GM12878 (cell line): ENCODE measurements around the gene RIPOR3. TPM values are rescaled to one million over a fixed set of nuclear protein-coding genes. Genes with fewer than 3 reads are reported as not detected.

Experiments used
- BCL11A ChIP-seq: IDR thresholded peaks from 2 replicates; pipeline ENCODE4 v1.6.1; 2011; ENCODE audit warnings: low read depth, low read length
- CBX5 ChIP-seq: sonication (generic); IDR thresholded peaks from 2 replicates; pipeline ENCODE4 v1.6.1; 2016; ENCODE audit warnings: low read depth, moderate library complexity, mild to moderate bottlenecking, inconsistent platforms
- CHD4 ChIP-seq: fragments of 200-600 bp; sonication (generic); IDR thresholded peaks from 2 replicates; pipeline ENCODE4 v1.6.1; 2016; ENCODE audit warnings: mild to moderate bottlenecking
- DPF2 ChIP-seq: fragments of 450-650 bp; IDR thresholded peaks from 2 replicates; pipeline ENCODE4 v1.6.1; 2017; ENCODE audit warnings: mild to moderate bottlenecking
- GATAD2B ChIP-seq: fragments of 450-650 bp; conservative IDR thresholded peaks from 2 replicates; pipeline ENCODE4 v1.6.1; 2017; ENCODE audit warnings: low read depth, mild to moderate bottlenecking, moderate library complexity
- HDAC6 ChIP-seq: fragments of 200-600 bp; sonication (generic); IDR thresholded peaks from one replicate; pipeline ENCODE4 v1.8.0; 2017; ENCODE audit warnings: antibody characterized with exemption; ENCODE audit not compliant: unreplicated experiment
- HDGF ChIP-seq: fragments of 450-650 bp; IDR thresholded peaks from 2 replicates; pipeline ENCODE4 v1.6.1; 2016; ENCODE audit warnings: antibody characterized with exemption
- IRF4 ChIP-seq: IDR thresholded peaks from 2 replicates; pipeline ENCODE4 v1.6.1; 2011; ENCODE audit warnings: low read depth, low read length
- JUNB ChIP-seq: IDR thresholded peaks from 2 replicates; pipeline ENCODE4 v1.6.1; 2016; ENCODE audit warnings: antibody characterized with exemption, mild to moderate bottlenecking
- LARP7 ChIP-seq: fragments of 450-650 bp; IDR thresholded peaks from 2 replicates; pipeline ENCODE4 v1.6.1; 2017; ENCODE audit warnings: mild to moderate bottlenecking
- MXI1 ChIP-seq: fragments of 150-350 bp; IDR thresholded peaks from 2 replicates; pipeline ENCODE4 v1.6.1; 2011; ENCODE audit warnings: low read depth, mild to moderate bottlenecking, inconsistent platforms, low read length, improper control_type of control experiment
- MYC ChIP-seq: IDR thresholded peaks from 2 replicates; pipeline ENCODE4 v1.6.1; 2011; ENCODE audit warnings: mild to moderate bottlenecking, low read length, moderate library complexity, inconsistent platforms; ENCODE audit not compliant: insufficient read depth, insufficient replicate concordance, insufficient read length, severe bottlenecking
- POLR2A ChIP-seq: IDR thresholded peaks from 2 replicates; pipeline ENCODE4 v1.6.1; 2011; ENCODE audit warnings: low read depth, mild to moderate bottlenecking, low read length
- RBBP5 ChIP-seq: fragments of 200-600 bp; sonication (generic); conservative IDR thresholded peaks from 2 replicates; pipeline ENCODE4 v1.6.1; 2016
- SIN3A ChIP-seq: IDR thresholded peaks from 2 replicates; pipeline ENCODE4 v1.6.1; 2012; ENCODE audit warnings: low read depth, low read length, improper control_type of control experiment
- TBL1XR1 ChIP-seq: IDR thresholded peaks from 2 replicates; pipeline ENCODE4 v1.6.1; 2012; ENCODE audit warnings: low read depth, low read length, improper control_type of control experiment
- TCF7 ChIP-seq: IDR thresholded peaks from 2 replicates; pipeline ENCODE4 v1.6.1; 2014; ENCODE audit warnings: antibody characterized with exemption, borderline replicate concordance
- ZNF274 ChIP-seq: IDR thresholded peaks from one replicate; pipeline ENCODE4 v1.8.0; 2011; ENCODE audit not compliant: insufficient read length, insufficient read depth
- polyA plus RNA-seq, 11 experiments: library from polyadenylated mRNA; depleted of rRNA in 4 of 11; unstranded in 6 of 11; stranded (reverse) in 5 of 11; fragments of >200 nt; fragmentation: Nextera tagmentation in 4 of 11; fragmentation: Illumina TruSeq in 1 of 11; extraction: Ambion mirVana in 4 of 11; extraction: Trizol in 1 of 11; gene quantifications; 1 replicate in 1 of 11; 2 replicates in 10 of 11; pipeline versions ENCODE4 v1.2.1 to v1.2.3, GENCODE V29; 2011 to 2016; ENCODE audit warnings: inconsistent platforms in 2 of 11, missing spikeins in 2 of 11, low read depth in 1 of 11
- total RNA-seq, 4 experiments: library from RNA; depleted of rRNA in 3 of 4; stranded (reverse); fragments of >200 nt in 3 of 4; fragmentation: Illumina TruSeq in 1 of 4; extraction: Trizol in 1 of 4; gene quantifications; 2 replicates each; pipeline versions ENCODE4 v1.2.1 to v1.2.3, GENCODE V29; 2013 to 2021
- TF ChIP-seq, protein P1 (sequence below): fragments of 450-650 bp; IDR thresholded peaks from 2 replicates; pipeline ENCODE4 v1.6.1; 2016; ENCODE audit warnings: mild to moderate bottlenecking, moderate library complexity, borderline replicate concordance
- TF ChIP-seq, protein P2 (sequence below): fragments of 450-650 bp; IDR thresholded peaks from 2 replicates; pipeline ENCODE4 v1.6.1; 2017; ENCODE audit warnings: borderline replicate concordance
- TF ChIP-seq, protein P3 (sequence below): fragments of 450-650 bp; IDR thresholded peaks from 2 replicates; pipeline ENCODE4 v1.6.1; 2018; ENCODE audit warnings: mild to moderate bottlenecking, low read depth, moderate library complexity; ENCODE audit not compliant: partially characterized antibody
- TF ChIP-seq, protein P4 (sequence below): fragments of 450-650 bp; IDR thresholded peaks from 2 replicates; pipeline ENCODE4 v1.6.1; 2017; ENCODE audit warnings: mild to moderate bottlenecking, moderate library complexity

RIPOR3 gene
- total and polyA plus RNA-seq, 10 of the 15 experiments (the other 5 are each of a cell fraction or from before 2014, with no cell fraction given) = 0.04 to 0.55 (median 0.12) TPM; not detected in 6

DNA sequence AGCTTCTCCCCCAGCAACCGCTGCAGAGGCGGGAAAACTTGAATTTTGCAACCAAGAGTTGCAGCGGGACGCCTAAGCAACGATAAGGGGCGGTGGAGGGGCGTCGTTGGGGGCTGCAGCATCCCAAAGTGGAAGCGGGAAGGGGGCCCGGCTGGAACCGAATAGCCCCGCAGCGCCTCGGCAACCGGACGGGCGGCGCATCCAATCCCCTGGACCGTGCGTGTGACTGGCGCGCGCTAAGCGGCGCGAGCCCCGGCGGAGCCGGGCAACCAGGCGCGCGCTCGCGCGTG is 39.4 kb upstream of the RIPOR3 start (continued):
- TF ChIP-seq, protein P1, sequence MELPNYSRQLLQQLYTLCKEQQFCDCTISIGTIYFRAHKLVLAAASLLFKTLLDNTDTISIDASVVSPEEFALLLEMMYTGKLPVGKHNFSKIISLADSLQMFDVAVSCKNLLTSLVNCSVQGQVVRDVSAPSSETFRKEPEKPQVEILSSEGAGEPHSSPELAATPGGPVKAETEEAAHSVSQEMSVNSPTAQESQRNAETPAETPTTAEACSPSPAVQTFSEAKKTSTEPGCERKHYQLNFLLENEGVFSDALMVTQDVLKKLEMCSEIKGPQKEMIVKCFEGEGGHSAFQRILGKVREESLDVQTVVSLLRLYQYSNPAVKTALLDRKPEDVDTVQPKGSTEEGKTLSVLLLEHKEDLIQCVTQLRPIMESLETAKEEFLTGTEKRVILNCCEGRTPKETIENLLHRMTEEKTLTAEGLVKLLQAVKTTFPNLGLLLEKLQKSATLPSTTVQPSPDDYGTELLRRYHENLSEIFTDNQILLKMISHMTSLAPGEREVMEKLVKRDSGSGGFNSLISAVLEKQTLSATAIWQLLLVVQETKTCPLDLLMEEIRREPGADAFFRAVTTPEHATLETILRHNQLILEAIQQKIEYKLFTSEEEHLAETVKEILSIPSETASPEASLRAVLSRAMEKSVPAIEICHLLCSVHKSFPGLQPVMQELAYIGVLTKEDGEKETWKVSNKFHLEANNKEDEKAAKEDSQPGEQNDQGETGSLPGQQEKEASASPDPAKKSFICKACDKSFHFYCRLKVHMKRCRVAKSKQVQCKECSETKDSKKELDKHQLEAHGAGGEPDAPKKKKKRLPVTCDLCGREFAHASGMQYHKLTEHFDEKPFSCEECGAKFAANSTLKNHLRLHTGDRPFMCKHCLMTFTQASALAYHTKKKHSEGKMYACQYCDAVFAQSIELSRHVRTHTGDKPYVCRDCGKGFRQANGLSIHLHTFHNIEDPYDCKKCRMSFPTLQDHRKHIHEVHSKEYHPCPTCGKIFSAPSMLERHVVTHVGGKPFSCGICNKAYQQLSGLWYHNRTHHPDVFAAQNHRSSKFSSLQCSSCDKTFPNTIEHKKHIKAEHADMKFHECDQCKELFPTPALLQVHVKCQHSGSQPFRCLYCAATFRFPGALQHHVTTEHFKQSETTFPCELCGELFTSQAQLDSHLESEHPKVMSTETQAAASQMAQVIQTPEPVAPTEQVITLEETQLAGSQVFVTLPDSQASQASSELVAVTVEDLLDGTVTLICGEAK = no peak
- peak; percentile 57; the same call in 1 of the 2 replicates for TF ChIP-seq MXI1
- no peak for TF ChIP-seq IRF4
- TF ChIP-seq TCF7 = no peak
- TF ChIP-seq CHD4 = no peak
- no peak for TF ChIP-seq BCL11A
- TF ChIP-seq JUNB = no peak
- TF ChIP-seq, protein P2, sequence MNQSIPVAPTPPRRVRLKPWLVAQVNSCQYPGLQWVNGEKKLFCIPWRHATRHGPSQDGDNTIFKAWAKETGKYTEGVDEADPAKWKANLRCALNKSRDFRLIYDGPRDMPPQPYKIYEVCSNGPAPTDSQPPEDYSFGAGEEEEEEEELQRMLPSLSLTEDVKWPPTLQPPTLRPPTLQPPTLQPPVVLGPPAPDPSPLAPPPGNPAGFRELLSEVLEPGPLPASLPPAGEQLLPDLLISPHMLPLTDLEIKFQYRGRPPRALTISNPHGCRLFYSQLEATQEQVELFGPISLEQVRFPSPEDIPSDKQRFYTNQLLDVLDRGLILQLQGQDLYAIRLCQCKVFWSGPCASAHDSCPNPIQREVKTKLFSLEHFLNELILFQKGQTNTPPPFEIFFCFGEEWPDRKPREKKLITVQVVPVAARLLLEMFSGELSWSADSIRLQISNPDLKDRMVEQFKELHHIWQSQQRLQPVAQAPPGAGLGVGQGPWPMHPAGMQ = no peak
- TF ChIP-seq, protein P3, sequence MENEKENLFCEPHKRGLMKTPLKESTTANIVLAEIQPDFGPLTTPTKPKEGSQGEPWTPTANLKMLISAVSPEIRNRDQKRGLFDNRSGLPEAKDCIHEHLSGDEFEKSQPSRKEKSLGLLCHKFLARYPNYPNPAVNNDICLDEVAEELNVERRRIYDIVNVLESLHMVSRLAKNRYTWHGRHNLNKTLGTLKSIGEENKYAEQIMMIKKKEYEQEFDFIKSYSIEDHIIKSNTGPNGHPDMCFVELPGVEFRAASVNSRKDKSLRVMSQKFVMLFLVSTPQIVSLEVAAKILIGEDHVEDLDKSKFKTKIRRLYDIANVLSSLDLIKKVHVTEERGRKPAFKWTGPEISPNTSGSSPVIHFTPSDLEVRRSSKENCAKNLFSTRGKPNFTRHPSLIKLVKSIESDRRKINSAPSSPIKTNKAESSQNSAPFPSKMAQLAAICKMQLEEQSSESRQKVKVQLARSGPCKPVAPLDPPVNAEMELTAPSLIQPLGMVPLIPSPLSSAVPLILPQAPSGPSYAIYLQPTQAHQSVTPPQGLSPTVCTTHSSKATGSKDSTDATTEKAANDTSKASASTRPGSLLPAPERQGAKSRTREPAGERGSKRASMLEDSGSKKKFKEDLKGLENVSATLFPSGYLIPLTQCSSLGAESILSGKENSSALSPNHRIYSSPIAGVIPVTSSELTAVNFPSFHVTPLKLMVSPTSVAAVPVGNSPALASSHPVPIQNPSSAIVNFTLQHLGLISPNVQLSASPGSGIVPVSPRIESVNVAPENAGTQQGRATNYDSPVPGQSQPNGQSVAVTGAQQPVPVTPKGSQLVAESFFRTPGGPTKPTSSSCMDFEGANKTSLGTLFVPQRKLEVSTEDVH = no peak
- TF ChIP-seq, protein P4, sequence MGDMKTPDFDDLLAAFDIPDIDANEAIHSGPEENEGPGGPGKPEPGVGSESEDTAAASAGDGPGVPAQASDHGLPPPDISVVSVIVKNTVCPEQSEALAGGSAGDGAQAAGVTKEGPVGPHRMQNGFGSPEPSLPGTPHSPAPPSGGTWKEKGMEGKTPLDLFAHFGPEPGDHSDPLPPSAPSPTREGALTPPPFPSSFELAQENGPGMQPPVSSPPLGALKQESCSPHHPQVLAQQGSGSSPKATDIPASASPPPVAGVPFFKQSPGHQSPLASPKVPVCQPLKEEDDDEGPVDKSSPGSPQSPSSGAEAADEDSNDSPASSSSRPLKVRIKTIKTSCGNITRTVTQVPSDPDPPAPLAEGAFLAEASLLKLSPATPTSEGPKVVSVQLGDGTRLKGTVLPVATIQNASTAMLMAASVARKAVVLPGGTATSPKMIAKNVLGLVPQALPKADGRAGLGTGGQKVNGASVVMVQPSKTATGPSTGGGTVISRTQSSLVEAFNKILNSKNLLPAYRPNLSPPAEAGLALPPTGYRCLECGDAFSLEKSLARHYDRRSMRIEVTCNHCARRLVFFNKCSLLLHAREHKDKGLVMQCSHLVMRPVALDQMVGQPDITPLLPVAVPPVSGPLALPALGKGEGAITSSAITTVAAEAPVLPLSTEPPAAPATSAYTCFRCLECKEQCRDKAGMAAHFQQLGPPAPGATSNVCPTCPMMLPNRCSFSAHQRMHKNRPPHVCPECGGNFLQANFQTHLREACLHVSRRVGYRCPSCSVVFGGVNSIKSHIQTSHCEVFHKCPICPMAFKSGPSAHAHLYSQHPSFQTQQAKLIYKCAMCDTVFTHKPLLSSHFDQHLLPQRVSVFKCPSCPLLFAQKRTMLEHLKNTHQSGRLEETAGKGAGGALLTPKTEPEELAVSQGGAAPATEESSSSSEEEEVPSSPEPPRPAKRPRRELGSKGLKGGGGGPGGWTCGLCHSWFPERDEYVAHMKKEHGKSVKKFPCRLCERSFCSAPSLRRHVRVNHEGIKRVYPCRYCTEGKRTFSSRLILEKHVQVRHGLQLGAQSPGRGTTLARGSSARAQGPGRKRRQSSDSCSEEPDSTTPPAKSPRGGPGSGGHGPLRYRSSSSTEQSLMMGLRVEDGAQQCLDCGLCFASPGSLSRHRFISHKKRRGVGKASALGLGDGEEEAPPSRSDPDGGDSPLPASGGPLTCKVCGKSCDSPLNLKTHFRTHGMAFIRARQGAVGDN = peak; percentile 14; the same call in 1 of the 2 replicates
- TF ChIP-seq ZNF274 = no peak
- TF ChIP-seq CBX5 = no peak
- TF ChIP-seq HDGF = no peak
- no peak for TF ChIP-seq POLR2A
- TF ChIP-seq GATAD2B = peak; percentile 17; the same call in 1 of the 2 replicates
- no peak for TF ChIP-seq RBBP5
- no peak for TF ChIP-seq TBL1XR1
- no peak for TF ChIP-seq DPF2
- no peak for TF ChIP-seq SIN3A
- no peak for TF ChIP-seq MYC
- TF ChIP-seq LARP7 = 0 out of 2 replicates have a peak, but pooled peaks have one; percentile 27
- TF ChIP-seq HDAC6 = no peak
